ENCODE measurements around the gene PREX1.

PREX1 gene

GRCh38 chr20:48597521-48598302 lies 230.1 kb downstream of the PREX1 start:
- no peak for DNase-seq

GRCh38 chr20:48596334-48596898 lies 231.4 kb downstream of the PREX1 start:
- no peak for DNase-seq

DNA sequence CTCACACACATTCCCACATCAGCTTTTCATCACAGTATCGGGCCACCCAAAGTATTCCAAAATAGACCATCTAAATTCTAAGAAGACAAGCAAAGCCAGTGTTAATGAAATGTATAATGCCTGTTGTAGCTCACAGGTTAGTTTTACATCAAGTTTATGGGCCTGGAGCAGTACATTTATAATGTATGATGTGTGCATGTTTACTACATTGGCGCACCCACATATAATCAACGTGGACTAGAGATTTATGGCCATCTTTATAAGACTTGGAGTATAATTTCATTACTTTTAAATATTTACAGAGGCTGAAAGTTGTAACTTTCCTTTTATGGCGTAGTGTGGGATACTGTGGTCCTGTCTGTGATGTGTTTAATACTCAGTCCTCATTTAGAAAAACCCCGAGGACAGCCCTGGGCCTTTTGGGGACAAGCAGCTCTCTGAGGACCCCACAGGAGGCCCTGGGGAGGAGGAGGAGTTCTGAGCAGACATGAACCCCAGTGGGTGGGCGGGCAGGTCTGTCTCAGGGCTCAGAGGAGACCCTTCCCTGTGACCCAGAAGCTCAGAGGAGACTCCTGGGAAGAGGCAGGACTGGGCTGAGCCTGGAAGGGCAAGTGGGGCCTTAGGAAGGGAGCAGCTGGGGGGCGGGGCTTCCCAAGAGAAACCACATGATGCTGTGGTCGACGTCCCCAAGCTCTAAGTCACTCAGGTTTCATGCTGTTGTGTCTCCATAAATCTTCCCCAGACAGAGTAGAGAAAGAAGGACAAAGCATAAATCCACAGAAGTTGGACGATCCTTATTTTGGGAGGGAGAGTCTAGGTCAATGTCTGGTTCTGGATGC lies 232.1 kb downstream of the PREX1 start:
- DNase-seq = no peak

DNA sequence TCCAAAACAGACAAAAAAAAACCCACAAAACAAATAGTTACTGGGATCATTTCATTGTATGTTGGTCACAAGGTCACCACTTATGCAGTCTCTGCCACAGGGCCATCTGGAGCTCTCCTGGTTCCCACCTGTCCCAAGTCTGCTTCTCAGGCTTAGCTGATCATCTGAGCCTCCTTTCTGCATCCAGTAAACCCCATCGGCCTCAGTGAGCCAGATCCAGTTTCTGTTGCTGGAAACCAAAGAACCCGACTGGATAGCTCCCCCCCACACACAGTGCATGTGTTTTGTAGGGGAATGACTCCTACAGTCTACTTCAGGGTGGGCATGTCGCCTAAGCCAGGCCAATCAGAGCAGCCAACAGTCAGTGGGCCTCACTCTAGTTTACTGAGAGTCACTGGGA lies 233.3 kb downstream of the PREX1 start:
- DNase-seq = no peak

GRCh38 chr20:48592107-48592940 lies 235.5 kb downstream of the PREX1 start:
- DNase-seq = no peak

- no peak for DNase-seq
These were observed 241.1 kb downstream of the PREX1 start for GRCh38 chr20:48586730-48587129.

- DNase-seq = no peak
These were observed 242.5 kb downstream of the PREX1 start for GRCh38 chr20:48585061-48585870.

DNA sequence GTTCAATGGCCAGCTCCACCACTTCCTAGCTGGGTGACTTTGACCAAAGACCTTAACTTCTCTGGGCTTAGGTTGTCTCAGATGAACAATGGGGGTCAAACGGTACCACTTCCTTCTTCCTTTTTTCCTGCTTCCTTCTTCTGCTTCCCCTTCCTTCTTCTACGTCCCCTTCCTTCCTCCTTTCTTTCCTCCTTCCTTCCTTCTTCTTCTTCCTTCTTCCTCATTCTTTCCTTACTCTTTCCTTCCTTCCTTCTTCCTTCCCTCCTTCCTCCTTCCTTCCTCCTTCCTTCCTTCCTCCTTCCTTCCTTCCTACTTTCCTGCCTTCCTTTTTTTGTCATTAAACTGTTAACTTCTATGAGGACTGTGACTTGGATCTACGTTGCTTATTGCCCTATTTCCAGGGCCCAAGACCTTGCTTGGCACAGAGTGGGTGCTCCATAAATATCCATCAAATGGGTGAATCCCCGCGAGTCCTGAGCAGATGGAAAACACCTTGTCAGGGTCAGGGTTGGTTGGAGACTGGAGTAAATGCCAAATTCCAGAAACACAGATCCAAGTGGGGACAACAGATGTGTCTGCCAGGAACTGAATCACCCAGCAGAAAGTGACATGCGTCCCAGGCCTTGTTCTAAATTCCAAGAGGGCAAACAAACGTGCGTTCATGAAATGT lies 243.3 kb downstream of the PREX1 start:
- no peak for DNase-seq

DNA sequence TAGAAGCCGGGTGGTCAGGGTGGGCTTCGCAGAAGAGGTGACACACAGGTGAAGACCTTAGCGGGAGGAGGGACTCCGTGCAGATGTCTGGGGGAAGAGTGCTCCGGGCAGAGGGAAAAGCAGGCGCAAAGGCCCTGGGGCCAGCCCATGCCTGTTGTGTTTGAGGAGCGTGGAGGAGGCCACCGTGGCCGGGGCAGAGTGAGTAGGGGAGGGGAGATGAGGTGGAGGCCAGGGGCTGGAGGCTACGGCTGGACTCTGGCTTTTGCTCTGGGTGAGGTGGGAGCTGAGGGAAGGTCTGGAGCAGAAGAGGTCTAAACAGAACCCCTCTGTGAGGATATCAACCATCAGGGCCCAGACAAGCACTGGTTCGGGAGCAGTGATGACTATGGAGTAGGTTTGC lies 244.0 kb downstream of the PREX1 start:
- no peak for DNase-seq

DNA sequence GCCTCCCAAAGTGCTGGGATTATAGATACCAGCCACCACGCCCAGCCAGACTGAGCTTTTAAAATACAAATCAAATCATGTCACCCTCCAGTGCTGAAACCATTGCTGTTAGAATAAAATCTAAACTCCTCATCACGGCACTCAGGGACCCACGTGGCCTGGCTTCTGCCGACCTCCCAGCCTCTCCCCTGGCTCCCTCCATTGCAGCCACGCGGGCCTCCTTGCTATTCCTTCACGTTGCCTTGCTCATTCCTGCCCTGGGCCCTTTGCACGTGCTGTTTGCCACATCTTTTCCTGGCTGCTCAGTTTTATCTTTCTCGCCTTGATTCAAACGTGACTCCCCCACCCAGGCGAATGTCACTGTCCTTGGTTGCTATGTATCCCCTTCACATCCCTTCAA lies 244.6 kb downstream of the PREX1 start:
- no peak for DNase-seq

DNA sequence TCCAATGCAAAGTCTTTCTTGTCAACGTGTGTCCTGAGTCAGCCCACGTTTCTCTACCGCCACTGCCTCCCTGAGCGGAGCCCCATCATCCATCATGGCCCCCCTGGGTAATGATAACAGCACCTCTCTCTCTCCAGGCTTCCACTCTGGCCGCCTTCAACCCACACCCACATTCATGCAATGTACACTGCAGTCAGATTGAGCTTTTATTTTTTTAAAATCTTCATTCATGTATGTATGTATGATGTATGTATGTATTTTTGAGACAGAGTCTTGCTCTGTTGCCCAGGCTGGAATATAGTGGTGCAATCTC lies 245.2 kb downstream of the PREX1 start:
- DNase-seq = no peak

DNA sequence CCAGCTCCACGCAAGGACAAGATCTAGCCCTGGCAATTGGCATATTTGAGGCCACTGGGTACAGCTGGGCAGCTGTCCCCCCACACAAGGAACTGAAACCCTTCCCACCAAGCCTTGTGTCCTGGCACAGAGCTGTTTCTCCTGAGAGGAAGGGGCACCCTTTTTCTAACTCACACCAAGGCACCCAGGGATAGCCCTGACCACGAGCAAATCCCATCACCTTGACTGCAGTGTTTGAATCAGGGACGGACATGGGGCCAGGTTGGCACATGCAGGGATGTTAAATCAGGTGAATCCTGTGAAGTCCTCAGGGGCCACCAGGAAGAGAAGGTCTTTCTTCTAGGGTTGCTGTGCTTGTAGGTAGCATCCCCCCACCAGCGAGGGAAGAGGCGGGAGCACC lies 246.6 kb downstream of the PREX1 start:
- no peak for DNase-seq

- DNase-seq = no peak
These were observed 249.3 kb downstream of the PREX1 start for GRCh38 chr20:48578397-48579098.

GRCh38 chr20:48577557-48577956 lies 250.2 kb downstream of the PREX1 start:
- DNase-seq = no peak

DNA sequence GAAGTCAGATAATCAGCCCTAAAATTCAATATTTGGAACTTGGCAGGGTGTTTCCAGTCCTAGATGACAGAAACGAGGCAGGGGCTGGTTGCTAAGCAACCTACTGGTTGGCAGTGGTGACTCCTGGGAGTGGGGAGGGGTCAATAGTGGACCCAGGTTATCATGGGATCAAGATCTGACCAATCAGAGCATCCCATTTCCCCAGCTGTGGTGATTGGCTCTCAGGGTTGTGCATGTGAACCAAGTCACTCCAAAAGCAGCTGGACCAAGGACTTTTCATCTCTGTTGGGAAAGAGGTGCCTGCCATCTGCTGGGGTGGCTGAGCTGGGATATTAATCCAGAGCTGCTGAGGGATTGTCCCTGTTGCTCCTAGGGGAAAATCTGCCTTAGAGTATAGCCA lies 253.4 kb downstream of the PREX1 start:
- no peak for DNase-seq
